RCC 7860 (cell line): ENCODE data around the gene SHLD2.
"Not testable (repeated sequence)": the region's sequence is repeated elsewhere in the genome, so short reads cannot be mapped to it uniquely, and the experiment has no call there.

ENCODE experiments used
- DNase-seq: peaks from one replicate; pipeline ENCODE4 v3.0.0-alpha.2; 2015; ENCODE audit warnings: low spot score
- FAIRE-seq: peaks from 2 replicates; lab custom pipeline; 2012; peaks lifted over from hg19 to GRCh38; lab: Jason Lieb, UNC

SHLD2 gene

GRCh38 chr10:87134440-87134839 is 39.4 kb downstream of the SHLD2 start:
- not testable (repeated sequence) for FAIRE-seq, DNase-seq

GRCh38 chr10:87137478-87137877 is 42.5 kb downstream of the SHLD2 start:
- DNase-seq, FAIRE-seq: not testable (repeated sequence)

- not testable (repeated sequence) for FAIRE-seq, DNase-seq
These were observed 47.5 kb downstream of the SHLD2 start for GRCh38 chr10:87142230-87143108.

GRCh38 chr10:87143109-87143418 is 48.1 kb downstream of the SHLD2 start:
- DNase-seq, FAIRE-seq: not testable (repeated sequence)

GRCh38 chr10:87145598-87145997 is 50.6 kb downstream of the SHLD2 start:
- FAIRE-seq = peak; percentile 58
- not testable (repeated sequence) for DNase-seq

- not testable (repeated sequence) for DNase-seq
- peak; percentile 83 for FAIRE-seq
These were observed 54.1 kb downstream of the SHLD2 start for GRCh38 chr10:87149020-87149609.

- FAIRE-seq = not testable (repeated sequence)
These were observed 56.5 kb downstream of the SHLD2 start for GRCh38 chr10:87151516-87151915.

GRCh38 chr10:87156841-87157240 is 61.8 kb downstream of the SHLD2 start:
- FAIRE-seq, DNase-seq: not testable (repeated sequence)

More at GRCh38 chr10:87151516-87151915, 56.5 kb downstream of the SHLD2 start:
- DNase-seq = not testable (repeated sequence)

- FAIRE-seq = peak; percentile 85
- not testable (repeated sequence) for DNase-seq
These were observed 62.8 kb downstream of the SHLD2 start for GRCh38 chr10:87157821-87158220.

- not testable (repeated sequence) for DNase-seq, FAIRE-seq
These were observed 67.8 kb downstream of the SHLD2 start for GRCh38 chr10:87162703-87163293.

GRCh38 chr10:87163414-87163813 is 68.4 kb downstream of the SHLD2 start:
- not testable (repeated sequence) for DNase-seq
- FAIRE-seq = peak; percentile 25

GRCh38 chr10:87169857-87170256 is 74.9 kb downstream of the SHLD2 start:
- FAIRE-seq, DNase-seq: not testable (repeated sequence)

- not testable (repeated sequence) for DNase-seq, FAIRE-seq
These were observed 75.7 kb downstream of the SHLD2 start for GRCh38 chr10:87170705-87171104.

- DNase-seq = not testable (repeated sequence)
- peak; percentile 60 for FAIRE-seq
These were observed 76.7 kb downstream of the SHLD2 start for GRCh38 chr10:87171670-87172069.

- FAIRE-seq, DNase-seq: not testable (repeated sequence)
These were observed 77.2 kb downstream of the SHLD2 start for GRCh38 chr10:87172178-87172577.

- not testable (repeated sequence) for FAIRE-seq, DNase-seq
These were observed 82.6 kb downstream of the SHLD2 start for GRCh38 chr10:87177587-87177986.

GRCh38 chr10:87184421-87184820 is 89.4 kb downstream of the SHLD2 start:
- not testable (repeated sequence) for FAIRE-seq, DNase-seq

- DNase-seq, FAIRE-seq: not testable (repeated sequence)
These were observed 91.0 kb downstream of the SHLD2 start for GRCh38 chr10:87186016-87186415.

- FAIRE-seq, DNase-seq: not testable (repeated sequence)
These were observed 92.6 kb downstream of the SHLD2 start for GRCh38 chr10:87187573-87187972.

- not testable (repeated sequence) for FAIRE-seq, DNase-seq
These were observed 96.8 kb downstream of the SHLD2 start for GRCh38 chr10:87191841-87192240.

- DNase-seq (peak; percentile 59), FAIRE-seq (peak; percentile 78)
These were observed 105.9 kb downstream of the SHLD2 start for GRCh38 chr10:87200924-87201323.
